ENCODE data around the gene TALDO1. TPM values are rescaled to one million over a fixed set of nuclear protein-coding genes. Genes with fewer than 3 reads are reported as not detected.

The TALDO1 gene
- total and polyA plus RNA-seq, 10 of the 15 experiments (the other 5 are each of a cell fraction or from before 2014, with no cell fraction given), result 121 to 302 (median 182) TPM

GRCh38 chr11:777288-778255, 30.3 kb downstream of the TALDO1 start, which contains the start of gene GATD1:
Gene GATD1 (minus strand): TSS chr11:777487. CDS start chr11:777462, 25 bp downstream.
- H3K4me1 ChIP-seq (ENCODE audit: control insufficient read depth, insufficient read depth, low read length), result peaks cover 13% of the 10 kb centered on the region
- no peaks in the 10 kb centered on the region for H3K9me3 ChIP-seq (replicated peaks; ENCODE audit: control insufficient read depth, insufficient read depth, low read length)
- intact Hi-C loops (cut with micrococcal nuclease; ENCODE audit: unreplicated experiment), result no loop called here
- peak; percentile 91 for ATAC-seq
- ChIA-PET SMC1A (ENCODE audit: uncharacterized antibody, unreplicated experiment) (no interaction called here), CTCF (interaction anchor here (0.9 kb wide), 1 partner anchor 51 kb away, joined by 5 read pairs; no protein-coding TSS in a partner anchor), RAD21 (ENCODE audit: unreplicated experiment) (interaction anchor here (0.9 to 1.7 kb wide), 3 partner anchors 18 to 162 kb away, joined by 3 to 6 read pairs (median 4); partner anchors contain the start of gene IRF7), POLR2A (interaction anchor here (0.6 to 1.2 kb wide), 4 partner anchors 18 to 116 kb away, joined by 3 to 4 read pairs (median 3); no protein-coding TSS in a partner anchor)
- no TSS peak for BruUV-seq (replicated peaks)
- DNase-seq (ENCODE audit: low read depth, low spot score), result peak; percentile 44
- peak within 1 kb of the TSS; percentile 78 for H3K27ac ChIP-seq (ENCODE audit: control insufficient read depth, insufficient read depth)
- H4K20me1 ChIP-seq (ENCODE audit: control insufficient read depth, insufficient read depth), result no peaks in the 10 kb centered on the region
- peak within 1 kb of the TSS; percentile 92 for H2AFZ ChIP-seq (ENCODE audit: control insufficient read depth, low read depth, low read length)
- H3K79me2 ChIP-seq (ENCODE audit: control insufficient read depth, insufficient read depth, low read length), result peaks cover 41% of the 10 kb centered on the region
- H3K36me3 ChIP-seq (ENCODE audit: control insufficient read depth in 2 of 2, insufficient read depth in 2 of 2, low read length in 1 of 2), result peaks cover 0 to 6% of the 10 kb centered on the region in 2 experiments; a peak in 3 of 4 replicates
- under 1% methylated on average over 48 of the region's 110 CpGs for WGBS (ENCODE audit: insufficient coverage, insufficient replicate concordance, low lambda C conversion rate, missing lambda C conversion rate)
- peak within 1 kb of the TSS; percentile 99 for H3K4me3 ChIP-seq
- H3K9ac ChIP-seq (ENCODE audit: control insufficient read depth, insufficient read depth, low read length), result peak within 1 kb of the TSS; percentile 90
- H3K27me3 ChIP-seq (replicated peaks in 1 of 2; ENCODE audit: control insufficient read depth in 2 of 2, insufficient read depth in 2 of 2, low read length in 1 of 2), result no peaks in the 10 kb centered on the region
- H3K4me2 ChIP-seq (ENCODE audit: control insufficient read depth, insufficient read depth), result peak within 1 kb of the TSS; percentile 95
- FAIRE-seq, result peak; percentile 95
- in situ Hi-C loops (cut with MboI), result no loop called here
- TF ChIP-seq NFYA (IDR thresholded peaks at IDR 0.05; ENCODE audit: borderline replicate concordance, low read depth, low read length) (no peak), TCF7 (IDR thresholded peaks at IDR 0.05; ENCODE audit: borderline replicate concordance) (no peak), RELA (IDR thresholded peaks at IDR 0.05; ENCODE audit: borderline replicate concordance, partially characterized antibody) (peak; percentile 73), ESRRA (IDR thresholded peaks at IDR 0.05; ENCODE audit: low read length) (no peak), SMC3 (IDR thresholded peaks at IDR 0.05; ENCODE audit: borderline replicate concordance, low read length) (no peak), STAT1 (conservative IDR thresholded peaks at IDR 0.05) (peak; percentile 79; the same call in 1 of the 2 replicates), ZNF384 (IDR thresholded peaks at IDR 0.05; ENCODE audit: borderline replicate concordance, low read depth, low read length) (peak; percentile 21; the same call in 1 of the 2 replicates), ETV6 (conservative IDR thresholded peaks at IDR 0.05 in 1 of 2, IDR thresholded peaks at IDR 0.05 in 1 of 2; ENCODE audit: borderline replicate concordance in 1 of 2, low read depth in 1 of 2) (no peak), TBL1XR1 (IDR thresholded peaks at IDR 0.05; ENCODE audit: low read depth, low read length) (no peak), IKZF1 (conservative IDR thresholded peaks at IDR 0.05) (peak; percentile 76), CTCF (IDR thresholded peaks at IDR 0.05 in 2 of 3, conservative IDR thresholded peaks at IDR 0.05 in 1 of 3; ENCODE audit: control insufficient read depth in 2 of 3, extremely low read depth in 1 of 3, insufficient read depth in 1 of 3, low read depth in 3 of 3, low read length in 3 of 3) (no peak), SREBF1 (IDR thresholded peaks at IDR 0.05; ENCODE audit: low read length) (no peak), TARDBP (IDR thresholded peaks at IDR 0.05; ENCODE audit: borderline replicate concordance) (no peak), NFIC (IDR thresholded peaks at IDR 0.05; ENCODE audit: low read depth, low read length) (no peak), IRF4 (IDR thresholded peaks at IDR 0.05; ENCODE audit: low read depth, low read length) (no peak), BCLAF1 (IDR thresholded peaks at IDR 0.05) (no peak), PKNOX1 (IDR thresholded peaks at IDR 0.05) (no peak)

All from GM12878 (cell line).